CD14-positive monocyte (primary cell): ENCODE measurements around the gene AGFG2. TPM values are rescaled to one million over a fixed set of nuclear protein-coding genes. Genes with fewer than 3 reads are reported as not detected.

Experiments
- DNase-seq, 3 donors: peaks; one replicate each; pipeline ENCODE4 v3.0.0-alpha.2; 2011 to 2022
- H2AFZ ChIP-seq: 2 replicates; pipeline ENCODE4 v1.6.0; 2012; ENCODE audit warnings: mild to moderate bottlenecking, low read depth, low read length, inconsistent platforms; ENCODE audit not compliant: insufficient read depth, poor library complexity, severe bottlenecking
- H3K27ac ChIP-seq, 2 donors: 1 replicate in 1 of 2; 2 replicates in 1 of 2; pipeline ENCODE4 v1.5.1; 2012 to 2013; ENCODE audit warnings: low read length in 2 of 2, control low read depth in 1 of 2, inconsistent platforms in 1 of 2, low read depth in 1 of 2, mild to moderate bottlenecking in 1 of 2
- H3K27me3 ChIP-seq, 2 donors: one replicate each; pipeline versions ENCODE4 v1.6.0 to v1.6.1; 2011 to 2013; ENCODE audit warnings: low read length in 2 of 2; ENCODE audit not compliant: control insufficient read depth in 2 of 2, insufficient read depth in 2 of 2
- H3K36me3 ChIP-seq, 2 donors: replicated peaks in 1 of 2; 1 replicate in 1 of 2; 2 replicates in 1 of 2; pipeline versions ENCODE4 v1.5.1 to v1.6.1; 2012 to 2013; ENCODE audit warnings: low read length in 2 of 2, control low read depth in 1 of 2, inconsistent platforms in 1 of 2, mild to moderate bottlenecking in 1 of 2; ENCODE audit not compliant: insufficient read depth in 2 of 2, control insufficient read depth in 1 of 2
- H3K4me1 ChIP-seq, 2 donors: 1 replicate in 1 of 2; 2 replicates in 1 of 2; pipeline versions ENCODE4 v1.5.1 to v1.6.1; 2012 to 2013; ENCODE audit warnings: low read length in 2 of 2, control low read depth in 1 of 2, inconsistent platforms in 1 of 2, mild to moderate bottlenecking in 1 of 2, moderate library complexity in 1 of 2; ENCODE audit not compliant: insufficient read depth in 2 of 2, control insufficient read depth in 1 of 2
- H3K4me2 ChIP-seq: replicated peaks from 2 replicates; pipeline ENCODE3; 2012; ENCODE audit warnings: low read length, moderate library complexity, mild to moderate bottlenecking; ENCODE audit not compliant: poor library complexity, severe bottlenecking; ENCODE audit errors: extremely low read depth
- H3K4me3 ChIP-seq, 3 experiments: fragments of 200-600 bp in 1 of 3; sonication (generic) in 1 of 3; replicated peaks in 1 of 3; 1 replicate in 2 of 3; 2 replicates in 1 of 3; pipeline ENCODE4 v1.5.1; 2011 to 2013; ENCODE audit warnings: low read length in 3 of 3, mild to moderate bottlenecking in 3 of 3, control low read depth in 2 of 3, low read depth in 2 of 3, inconsistent platforms in 1 of 3, moderate library complexity in 1 of 3
- H3K79me2 ChIP-seq: 2 replicates; pipeline ENCODE4 v1.6.0; 2012; ENCODE audit warnings: mild to moderate bottlenecking, control low read depth, inconsistent platforms, low read length, moderate library complexity; ENCODE audit not compliant: insufficient read depth
- H3K9ac ChIP-seq: 2 replicates; pipeline ENCODE4 v1.6.0; 2017; ENCODE audit warnings: low read length, mild to moderate bottlenecking; ENCODE audit not compliant: insufficient read depth, poor library complexity, severe bottlenecking
- H3K9me3 ChIP-seq, 2 donors: replicated peaks in 1 of 2; 1 replicate in 1 of 2; 2 replicates in 1 of 2; pipeline versions ENCODE4 v1.5.1 to v1.6.1; 2012 to 2013; ENCODE audit warnings: low read length in 2 of 2, control low read depth in 1 of 2; ENCODE audit not compliant: control insufficient read depth in 1 of 2, insufficient read depth in 1 of 2
- H4K20me1 ChIP-seq: 2 replicates; pipeline ENCODE4 v1.6.0; 2012; ENCODE audit warnings: mild to moderate bottlenecking, low read length, control low read depth, moderate library complexity; ENCODE audit not compliant: insufficient read depth
- H3K27ac Mint-ChIP-seq, 7 donors: one replicate each; pipeline ENCODE4 v1.8.0; 2020; ENCODE audit warnings: mild to moderate bottlenecking in 7 of 7, mixed read lengths in 7 of 7, moderate library complexity in 6 of 7, inconsistent platforms in 2 of 7
- H3K27me3 Mint-ChIP-seq, 3 donors: one replicate each; pipeline ENCODE4 v1.8.0; 2021 to 2022; ENCODE audit warnings: low read depth in 3 of 3, mild to moderate bottlenecking in 3 of 3, mixed read lengths in 3 of 3, moderate library complexity in 3 of 3, inconsistent platforms in 1 of 3
- H3K36me3 Mint-ChIP-seq, 2 donors: one replicate each; pipeline ENCODE4 v1.8.0; 2020; ENCODE audit warnings: mixed read lengths in 2 of 2, inconsistent platforms in 1 of 2, mild to moderate bottlenecking in 1 of 2
- H3K4me1 Mint-ChIP-seq: one replicate; pipeline ENCODE4 v1.8.0; 2020; ENCODE audit warnings: mild to moderate bottlenecking, mixed read lengths
- H3K4me3 Mint-ChIP-seq, 2 donors: one replicate each; pipeline ENCODE4 v1.8.0; 2020; ENCODE audit warnings: mild to moderate bottlenecking in 2 of 2, mixed read lengths in 2 of 2, moderate library complexity in 1 of 2
- H3K9me3 Mint-ChIP-seq, 7 donors: one replicate each; pipeline ENCODE4 v1.8.0; 2020 to 2022; ENCODE audit warnings: mixed read lengths in 7 of 7, mild to moderate bottlenecking in 6 of 7, moderate library complexity in 6 of 7, inconsistent platforms in 2 of 7
- whole genome bisulfite sequencing: methylation state at CpG from one replicate; pipeline ENCODE4 v1.1.5; 2013; ENCODE audit warnings: missing lambda C conversion rate; ENCODE audit not compliant: insufficient coverage; 5-methylcytosine and 5-hydroxymethylcytosine counted together
- intact Hi-C, 2 donors: fragments of 100-400 bp; cut with micrococcal nuclease; formaldehyde crosslinking; loops; one replicate each; pipeline versions ENCODE4 v1.15.0 to v1.15.1; 2023
- polyA plus RNA-seq, 3 donors: library from polyadenylated mRNA; depleted of rRNA in 1 of 3; unstranded in 2 of 3; stranded (reverse) in 1 of 3; fragments of 300-500 nt in 2 of 3; fragments of >200 nt in 1 of 3; fragmentation: Illumina TruSeq in 2 of 3; gene quantifications; 1 replicate in 2 of 3; 2 replicates in 1 of 3; pipeline ENCODE4 v1.2.3, GENCODE V29; 2012 to 2021
- TF ChIP-seq, protein P1 (sequence below): fragments of 200-600 bp; IDR thresholded peaks from one replicate; pipeline ENCODE4 v1.8.0; 2022; ENCODE audit warnings: antibody characterized with exemption, mild to moderate bottlenecking

The AGFG2 gene
- polyA plus RNA-seq, 3 donors = 1.3 to 1.8 (median 1.8) TPM

DNA sequence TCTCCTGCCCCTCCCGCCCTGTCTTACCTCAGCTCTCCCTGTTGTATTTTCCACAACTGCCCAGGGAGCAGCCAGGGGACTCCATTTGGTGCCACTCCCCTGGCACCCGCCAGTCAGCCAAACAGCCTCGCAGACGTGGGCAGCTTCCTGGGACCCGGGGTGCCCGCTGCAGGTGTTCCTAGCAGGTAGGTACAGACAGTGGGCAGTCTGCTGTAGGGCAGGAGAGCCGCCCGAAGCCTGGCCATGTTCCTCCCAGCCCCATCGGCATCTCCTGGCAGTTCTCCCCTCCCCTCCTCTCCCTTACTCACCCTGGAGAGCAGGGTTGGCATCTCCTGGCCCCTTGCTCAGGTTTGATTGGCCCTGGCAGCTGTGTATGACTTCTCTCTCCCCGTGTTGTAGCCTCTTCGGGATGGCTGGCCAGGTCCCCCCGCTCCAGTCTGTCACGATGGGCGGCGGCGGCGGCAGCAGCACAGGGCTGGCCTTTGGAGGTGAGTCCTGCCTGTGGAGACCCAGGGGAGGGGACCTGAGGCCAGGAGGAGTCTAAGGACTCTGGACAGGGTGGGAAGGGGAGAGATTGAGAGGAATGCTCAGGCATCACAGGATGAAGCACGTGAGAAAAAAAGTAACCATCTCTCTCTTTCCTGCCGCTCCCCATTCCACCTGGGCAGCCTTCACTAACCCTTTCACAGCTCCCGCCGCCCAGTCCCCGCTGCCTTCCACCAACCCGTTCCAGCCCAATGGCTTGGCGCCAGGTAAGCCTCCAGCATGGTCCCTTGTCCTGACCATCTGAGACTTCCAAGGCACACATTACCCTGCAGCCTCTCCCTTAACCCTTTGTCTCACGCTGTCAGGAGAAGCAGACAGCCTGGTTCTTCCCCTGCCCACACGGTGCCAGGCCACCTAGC, 23.4 kb downstream of the AGFG2 start:
- Histone ChIP-seq H3K36me3 (no peaks in the 10 kb centered on the region), H2AFZ (no peak overlapping the region), H4K20me1 (no peaks in the 10 kb centered on the region), H3K9ac (no peak overlapping the region), H3K27ac (no peak overlapping the region), H3K27me3 (no peaks in the 10 kb centered on the region), H3K79me2 (no peaks in the 10 kb centered on the region), H3K4me2 (no peak overlapping the region), H3K9me3 (no peaks in the 10 kb centered on the region), H3K4me3 (no peak overlapping the region), H3K4me1 (peaks cover 0 to 3% of the 10 kb centered on the region in 2 donors)
- TF ChIP-seq, protein P1, sequence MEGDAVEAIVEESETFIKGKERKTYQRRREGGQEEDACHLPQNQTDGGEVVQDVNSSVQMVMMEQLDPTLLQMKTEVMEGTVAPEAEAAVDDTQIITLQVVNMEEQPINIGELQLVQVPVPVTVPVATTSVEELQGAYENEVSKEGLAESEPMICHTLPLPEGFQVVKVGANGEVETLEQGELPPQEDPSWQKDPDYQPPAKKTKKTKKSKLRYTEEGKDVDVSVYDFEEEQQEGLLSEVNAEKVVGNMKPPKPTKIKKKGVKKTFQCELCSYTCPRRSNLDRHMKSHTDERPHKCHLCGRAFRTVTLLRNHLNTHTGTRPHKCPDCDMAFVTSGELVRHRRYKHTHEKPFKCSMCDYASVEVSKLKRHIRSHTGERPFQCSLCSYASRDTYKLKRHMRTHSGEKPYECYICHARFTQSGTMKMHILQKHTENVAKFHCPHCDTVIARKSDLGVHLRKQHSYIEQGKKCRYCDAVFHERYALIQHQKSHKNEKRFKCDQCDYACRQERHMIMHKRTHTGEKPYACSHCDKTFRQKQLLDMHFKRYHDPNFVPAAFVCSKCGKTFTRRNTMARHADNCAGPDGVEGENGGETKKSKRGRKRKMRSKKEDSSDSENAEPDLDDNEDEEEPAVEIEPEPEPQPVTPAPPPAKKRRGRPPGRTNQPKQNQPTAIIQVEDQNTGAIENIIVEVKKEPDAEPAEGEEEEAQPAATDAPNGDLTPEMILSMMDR = no peak
- Mint-ChIP-seq H3K27ac (peak overlapping the region in 1 of 7 donors; percentile 49), H3K9me3 (peaks cover 0 to 3% (median 0%) of the 10 kb centered on the region in 7 donors), H3K36me3 (peaks cover 12 to 16% of the 10 kb centered on the region in 2 donors), H3K4me1 (peaks cover 2% of the 10 kb centered on the region), H3K4me3 (no peak overlapping the region), H3K27me3 (no peaks in the 10 kb centered on the region)
- intact Hi-C loops = loop anchor here in 1 of 2 donors (5.0 kb wide), 1 partner anchor 95 kb away; no protein-coding TSS in a partner anchor
- no peak for DNase-seq
- 97% methylated on average over 20 of the region's 26 CpGs for WGBS

DNA sequence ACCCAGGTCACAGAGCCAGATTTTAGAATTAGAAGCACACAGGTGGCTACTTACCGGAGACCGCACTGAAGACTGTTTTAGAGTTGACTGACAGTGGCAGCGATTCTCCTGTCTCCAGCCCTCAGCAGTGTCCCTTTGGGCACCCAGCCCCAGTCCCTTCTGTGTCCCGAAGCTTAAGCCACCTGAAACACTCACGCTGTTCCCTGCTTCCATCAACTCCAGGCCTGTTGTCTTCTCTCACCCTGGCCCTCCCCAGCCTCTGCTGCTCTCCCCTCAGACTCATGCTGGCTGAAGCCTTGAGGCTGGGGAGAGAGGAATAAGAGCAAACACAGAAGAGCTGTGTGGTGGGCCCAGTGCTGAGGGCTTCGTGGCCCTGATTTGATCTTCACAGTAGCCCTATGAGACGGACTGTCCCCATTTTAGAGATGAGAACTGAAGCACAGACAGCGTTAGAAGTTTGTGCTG, 24.1 kb downstream of the AGFG2 start:
- Histone ChIP-seq H2AFZ (no peak overlapping the region), H3K79me2 (no peaks in the 10 kb centered on the region), H3K4me2 (no peak overlapping the region), H3K27ac (no peak overlapping the region), H3K9me3 (no peaks in the 10 kb centered on the region), H3K4me1 (peaks cover 0 to 10% of the 10 kb centered on the region in 2 donors), H3K4me3 (no peak overlapping the region), H4K20me1 (no peaks in the 10 kb centered on the region), H3K27me3 (no peaks in the 10 kb centered on the region), H3K9ac (no peak overlapping the region), H3K36me3 (no peaks in the 10 kb centered on the region)
- intact Hi-C loops = loop anchor here in 1 of 2 donors (5.0 kb wide), 1 partner anchor 96 kb away; no protein-coding TSS in a partner anchor
- H3K27ac Mint-ChIP-seq = peak overlapping the region in 1 of 7 donors; percentile 49
- H3K4me3 Mint-ChIP-seq = no peak overlapping the region
- TF ChIP-seq, protein P1 = no peak
- DNase-seq = no peak
- H3K4me1 Mint-ChIP-seq = peaks cover 8% of the 10 kb centered on the region
- H3K9me3 Mint-ChIP-seq = peaks cover 0 to 3% (median 0%) of the 10 kb centered on the region in 7 donors
- peaks cover 12 to 16% of the 10 kb centered on the region in 2 donors for H3K36me3 Mint-ChIP-seq
- WGBS = 98% methylated on average over 7 of the region's 8 CpGs
- peaks cover 0 to 2% (median 0%) of the 10 kb centered on the region in 3 donors for H3K27me3 Mint-ChIP-seq
